GM12891 (cell line): Measurements from ENCODE around the gene ZNF236.

ENCODE experiments used
- POLR2A ChIP-seq: IDR thresholded peaks from 2 replicates; pipeline ENCODE4 v1.6.1; 2011; ENCODE audit warnings: low read depth, low read length, control low read depth
- POLR2AphosphoS5 ChIP-seq: IDR thresholded peaks from 2 replicates; pipeline ENCODE4 v1.6.1; 2011; ENCODE audit warnings: low read depth, low read length, control low read depth
- POU2F2 ChIP-seq: IDR thresholded peaks from 2 replicates; pipeline ENCODE4 v1.6.1; 2011; ENCODE audit warnings: low read depth, mild to moderate bottlenecking, control low read depth, low read length, moderate library complexity
- SPI1 ChIP-seq: IDR thresholded peaks from 2 replicates; pipeline ENCODE4 v1.6.1; 2011; ENCODE audit warnings: low read depth, low read length, control low read depth
- TAF1 ChIP-seq: IDR thresholded peaks from 2 replicates; pipeline ENCODE4 v1.6.1; 2011; ENCODE audit warnings: low read depth, low read length, control low read depth

GRCh38 chr18:76913583-76913982, 91.2 kb downstream of the ZNF236 start:
- TF ChIP-seq POLR2AphosphoS5, result no peak
- no peak for TF ChIP-seq POLR2A
- no peak for TF ChIP-seq SPI1
- no peak for TF ChIP-seq TAF1
- no peak for TF ChIP-seq POU2F2
